Osteocyte (in vitro differentiated cells): ENCODE data around the gene SLC39A13. TPM values are rescaled to one million over a fixed set of nuclear protein-coding genes. Genes with fewer than 3 reads are reported as not detected.
A peak's percentile ranks its signal among the peaks of the same experiment; 100 is the strongest.

Source experiments
- DNase-seq: peaks from one replicate; pipeline ENCODE4 v3.0.0; 2021; ENCODE audit warnings: mixed read lengths; ENCODE audit not compliant: unreplicated experiment; ENCODE audit errors: extremely low spot score
- H3K27ac Mint-ChIP-seq: one replicate; pipeline ENCODE4 v1.8.0; 2021; ENCODE audit warnings: mild to moderate bottlenecking, mixed read lengths; ENCODE audit not compliant: unreplicated experiment
- H3K27me3 Mint-ChIP-seq: one replicate; pipeline ENCODE4 v1.8.0; 2021; ENCODE audit warnings: mixed read lengths; ENCODE audit not compliant: unreplicated experiment
- H3K36me3 Mint-ChIP-seq: one replicate; pipeline ENCODE4 v1.8.0; 2021; ENCODE audit warnings: mixed read lengths; ENCODE audit not compliant: unreplicated experiment
- H3K4me1 Mint-ChIP-seq: one replicate; pipeline ENCODE4 v1.8.0; 2021; ENCODE audit warnings: mixed read lengths; ENCODE audit not compliant: unreplicated experiment
- H3K4me3 Mint-ChIP-seq: one replicate; pipeline ENCODE4 v1.8.0; 2021; ENCODE audit warnings: mild to moderate bottlenecking, moderate library complexity, mixed read lengths; ENCODE audit not compliant: unreplicated experiment
- H3K9me3 Mint-ChIP-seq: one replicate; pipeline ENCODE4 v1.8.0; 2021; ENCODE audit warnings: mixed read lengths; ENCODE audit not compliant: unreplicated experiment
- CTCF ChIP-seq: fragments of 200-600 bp; sonication (generic); IDR thresholded peaks from 2 replicates; pipeline ENCODE4 v1.5.0; 2021; ENCODE audit warnings: antibody characterized with exemption, mild to moderate bottlenecking, moderate library complexity
- total RNA-seq: library from RNA; stranded (reverse); gene quantifications from 2 replicates; pipeline ENCODE4 v1.2.1, GENCODE V29; 2021

The SLC39A13 gene
- total RNA-seq, 1 donor from 2014 or later: 98.7 TPM

DNA sequence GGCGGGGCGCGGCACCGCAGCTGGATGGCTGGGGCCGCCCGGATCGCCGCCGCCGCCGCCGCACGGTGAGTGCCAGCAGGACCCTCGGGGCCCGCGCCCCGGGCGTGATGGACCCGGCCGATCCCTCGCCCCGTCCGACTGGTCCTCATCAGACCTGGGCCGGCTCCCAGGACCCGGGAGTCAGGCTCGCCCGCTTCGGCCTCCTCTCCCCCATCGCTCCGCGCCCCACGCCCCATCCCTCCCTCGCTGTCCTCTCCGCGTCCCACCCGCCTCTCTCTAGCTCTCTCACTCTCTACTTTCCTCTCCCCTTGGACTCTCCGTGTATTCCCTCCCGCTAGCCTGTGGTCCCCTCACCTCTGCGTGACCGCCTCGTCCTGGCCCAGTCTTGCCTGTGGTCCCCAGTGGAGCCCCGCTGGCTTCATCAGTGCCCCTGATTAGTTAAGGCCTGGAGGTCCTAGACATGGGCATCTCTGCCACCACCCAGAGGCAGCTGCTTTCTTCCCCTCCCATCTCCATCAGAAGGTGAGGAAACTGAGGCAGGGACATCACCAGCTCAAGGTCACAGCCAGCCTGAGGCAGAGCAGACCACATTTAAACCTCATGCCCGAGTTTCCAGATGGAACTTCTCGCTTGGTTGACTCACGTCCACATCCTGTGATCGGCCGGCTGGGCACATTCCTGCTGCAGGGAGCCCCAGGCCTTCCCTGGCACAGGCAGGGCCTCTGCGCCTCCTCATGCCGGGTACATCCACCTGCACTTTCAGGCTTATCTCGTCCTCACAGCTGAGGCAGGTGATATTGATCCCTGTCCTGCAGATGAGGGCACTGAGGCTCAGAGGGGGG is 429 bp downstream of the SLC39A13 start:
- Mint-ChIP-seq H3K4me3 (peak overlapping the region; percentile 98), H3K9me3 (no peaks in the 10 kb centered on the region), H3K27ac (peak overlapping the region; percentile 98), H3K36me3 (peaks cover 6% of the 10 kb centered on the region), H3K27me3 (no peaks in the 10 kb centered on the region), H3K4me1 (peaks cover 27% of the 10 kb centered on the region)
- DNase-seq: peak; percentile 89
- no peak for TF ChIP-seq CTCF

DNA sequence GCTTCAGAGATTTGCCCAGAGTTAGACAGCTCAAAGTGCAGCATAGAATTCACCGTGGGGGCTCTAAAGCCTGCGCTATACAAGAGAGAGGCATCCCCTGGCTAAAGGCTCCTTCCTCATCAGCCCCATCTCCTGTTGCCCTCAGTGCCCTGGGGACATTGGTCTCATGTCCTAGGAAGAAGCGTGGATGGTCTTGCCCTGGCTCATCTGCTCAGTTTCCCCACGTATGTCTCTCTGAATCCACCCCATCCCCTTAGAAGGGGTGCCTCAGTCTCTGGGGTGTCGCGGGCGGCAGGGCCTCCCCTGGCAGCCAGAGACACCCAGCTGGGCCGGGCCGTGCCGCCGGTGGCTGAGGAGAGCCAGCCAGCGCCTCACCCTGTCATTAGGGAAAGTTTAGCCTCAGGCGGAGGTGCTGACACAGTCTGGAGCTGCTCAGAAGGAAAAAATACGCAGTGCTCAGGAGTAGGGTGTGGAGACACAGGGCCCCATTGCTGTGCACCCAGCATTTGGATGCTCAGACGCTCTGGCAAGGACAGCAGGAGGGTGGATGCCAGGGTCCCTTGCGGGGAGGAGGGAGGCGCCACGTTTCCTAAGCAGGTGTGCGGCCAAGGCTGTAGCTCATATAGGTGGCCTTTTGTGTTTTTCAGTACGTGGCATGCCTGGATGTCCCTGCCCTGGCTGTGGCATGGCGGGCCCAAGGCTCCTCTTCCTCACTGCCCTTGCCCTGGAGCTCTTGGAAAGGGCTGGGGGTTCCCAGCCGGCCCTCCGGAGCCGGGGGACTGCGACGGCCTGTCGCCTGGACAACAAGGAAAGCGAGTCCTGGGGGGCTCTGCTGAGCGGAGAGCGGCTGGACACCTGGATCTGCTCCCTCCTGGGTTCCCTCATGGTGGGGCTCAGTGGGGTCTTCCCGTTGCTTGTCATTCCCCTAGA is 1.3 kb downstream of the SLC39A13 start:
- peaks cover 11% of the 10 kb centered on the region for H3K36me3 Mint-ChIP-seq
- no peaks in the 10 kb centered on the region for H3K9me3 Mint-ChIP-seq
- peak overlapping the region; percentile 98 for H3K4me3 Mint-ChIP-seq
- no peak for DNase-seq
- H3K27me3 Mint-ChIP-seq: no peaks in the 10 kb centered on the region
- H3K27ac Mint-ChIP-seq: peak overlapping the region; percentile 98
- TF ChIP-seq CTCF: no peak
- peaks cover 31% of the 10 kb centered on the region for H3K4me1 Mint-ChIP-seq

- Mint-ChIP-seq H3K4me1 (peaks cover 37% of the 10 kb centered on the region), H3K9me3 (no peaks in the 10 kb centered on the region), H3K27me3 (no peaks in the 10 kb centered on the region), H3K36me3 (peaks cover 15% of the 10 kb centered on the region), H3K4me3 (no peak overlapping the region), H3K27ac (no peak overlapping the region)
- DNase-seq: no peak
- no peak for TF ChIP-seq CTCF
Measured at GRCh38 chr11:47410370-47411264, 2.2 kb downstream of the SLC39A13 start.

GRCh38 chr11:47411884-47412746 is 3.7 kb downstream of the SLC39A13 start:
- peaks cover 15% of the 10 kb centered on the region for H3K36me3 Mint-ChIP-seq
- no peak overlapping the region for H3K4me3 Mint-ChIP-seq
- H3K27ac Mint-ChIP-seq: no peak overlapping the region
- no peaks in the 10 kb centered on the region for H3K9me3 Mint-ChIP-seq
- H3K4me1 Mint-ChIP-seq: peaks cover 44% of the 10 kb centered on the region
- no peaks in the 10 kb centered on the region for H3K27me3 Mint-ChIP-seq
- TF ChIP-seq CTCF: peak; percentile 75
- DNase-seq: peak; percentile 90
